ENCODE data around the gene NDUFA5.
A peak's percentile ranks its signal among the peaks of the same experiment; 100 is the strongest.

NDUFA5 gene

DNA sequence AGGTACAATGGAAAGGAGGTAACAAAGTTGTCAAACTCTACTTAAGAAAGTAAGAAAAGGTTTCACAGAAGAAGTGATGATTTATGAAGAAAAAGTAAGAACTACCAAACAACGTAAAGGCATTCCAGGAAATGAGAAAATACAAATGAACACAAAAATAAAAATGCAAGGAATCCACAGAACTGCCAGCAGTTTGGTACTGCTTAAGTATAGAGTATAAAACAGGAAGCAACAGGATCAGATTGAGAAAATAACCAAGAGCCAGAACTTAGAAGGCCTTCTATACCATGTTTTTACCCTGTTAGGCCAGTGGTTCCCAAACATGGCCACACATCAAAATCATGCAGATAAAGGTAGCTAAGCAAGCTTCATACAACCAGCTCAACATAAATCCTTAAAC, 9.2 kb downstream of the NDUFA5 start:
- TF ChIP-seq, protein P1, sequence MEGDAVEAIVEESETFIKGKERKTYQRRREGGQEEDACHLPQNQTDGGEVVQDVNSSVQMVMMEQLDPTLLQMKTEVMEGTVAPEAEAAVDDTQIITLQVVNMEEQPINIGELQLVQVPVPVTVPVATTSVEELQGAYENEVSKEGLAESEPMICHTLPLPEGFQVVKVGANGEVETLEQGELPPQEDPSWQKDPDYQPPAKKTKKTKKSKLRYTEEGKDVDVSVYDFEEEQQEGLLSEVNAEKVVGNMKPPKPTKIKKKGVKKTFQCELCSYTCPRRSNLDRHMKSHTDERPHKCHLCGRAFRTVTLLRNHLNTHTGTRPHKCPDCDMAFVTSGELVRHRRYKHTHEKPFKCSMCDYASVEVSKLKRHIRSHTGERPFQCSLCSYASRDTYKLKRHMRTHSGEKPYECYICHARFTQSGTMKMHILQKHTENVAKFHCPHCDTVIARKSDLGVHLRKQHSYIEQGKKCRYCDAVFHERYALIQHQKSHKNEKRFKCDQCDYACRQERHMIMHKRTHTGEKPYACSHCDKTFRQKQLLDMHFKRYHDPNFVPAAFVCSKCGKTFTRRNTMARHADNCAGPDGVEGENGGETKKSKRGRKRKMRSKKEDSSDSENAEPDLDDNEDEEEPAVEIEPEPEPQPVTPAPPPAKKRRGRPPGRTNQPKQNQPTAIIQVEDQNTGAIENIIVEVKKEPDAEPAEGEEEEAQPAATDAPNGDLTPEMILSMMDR (IDR thresholded peaks at IDR 0.05; ENCODE audit: low read depth, low read length, missing control alignments): no peak
- no peak overlapping the region for H3K4me3 ChIP-seq (replicated peaks; ENCODE audit: low read depth, low read length)
- no peak for DNase-seq (ENCODE audit: extremely low read depth, low read depth)

DNA sequence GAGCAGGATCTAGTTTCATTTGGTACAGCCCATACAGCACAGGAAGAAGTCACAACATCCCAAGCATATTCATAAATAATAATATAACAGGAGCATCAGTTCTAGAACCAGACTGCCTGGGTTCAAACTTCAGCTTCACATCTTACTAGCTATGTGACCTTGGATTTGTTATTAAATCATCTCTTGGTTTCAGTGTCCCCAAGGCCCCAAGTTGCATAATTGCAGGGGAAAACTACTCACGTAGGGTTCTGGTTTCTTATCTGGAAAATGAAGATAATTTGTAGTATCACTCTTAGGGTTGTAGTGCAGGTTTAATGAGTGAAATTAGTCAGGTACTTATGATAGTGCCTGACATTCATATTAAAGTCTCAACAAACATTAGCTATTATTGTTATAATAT, 17.7 kb downstream of the NDUFA5 start:
- DNase-seq (ENCODE audit: extremely low read depth, low read depth): no peak
- no peak overlapping the region for H3K4me3 ChIP-seq (replicated peaks; ENCODE audit: low read depth, low read length)
- TF ChIP-seq, protein P1 (IDR thresholded peaks at IDR 0.05; ENCODE audit: low read depth, low read length, missing control alignments): no peak

DNA sequence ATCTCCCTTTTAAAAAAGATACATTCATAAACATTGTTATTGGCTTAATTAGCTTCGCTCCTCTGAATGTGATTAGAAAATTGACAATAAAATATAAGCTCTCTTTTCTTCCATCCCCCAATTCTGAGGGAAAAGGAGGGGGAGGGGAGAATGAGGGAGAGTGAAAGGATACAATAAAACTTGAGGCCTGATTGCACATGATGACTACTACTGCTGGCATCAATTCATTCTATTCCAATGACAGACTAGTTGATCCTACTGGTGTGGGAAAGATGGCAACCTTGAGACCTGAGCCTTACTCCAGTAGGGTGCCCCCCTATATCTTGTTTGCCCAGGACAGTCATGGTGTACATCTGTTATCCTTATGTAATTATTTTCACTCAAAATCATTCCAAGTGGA, 18.7 kb downstream of the NDUFA5 start:
- no peak for DNase-seq (ENCODE audit: extremely low read depth, low read depth)

DNA sequence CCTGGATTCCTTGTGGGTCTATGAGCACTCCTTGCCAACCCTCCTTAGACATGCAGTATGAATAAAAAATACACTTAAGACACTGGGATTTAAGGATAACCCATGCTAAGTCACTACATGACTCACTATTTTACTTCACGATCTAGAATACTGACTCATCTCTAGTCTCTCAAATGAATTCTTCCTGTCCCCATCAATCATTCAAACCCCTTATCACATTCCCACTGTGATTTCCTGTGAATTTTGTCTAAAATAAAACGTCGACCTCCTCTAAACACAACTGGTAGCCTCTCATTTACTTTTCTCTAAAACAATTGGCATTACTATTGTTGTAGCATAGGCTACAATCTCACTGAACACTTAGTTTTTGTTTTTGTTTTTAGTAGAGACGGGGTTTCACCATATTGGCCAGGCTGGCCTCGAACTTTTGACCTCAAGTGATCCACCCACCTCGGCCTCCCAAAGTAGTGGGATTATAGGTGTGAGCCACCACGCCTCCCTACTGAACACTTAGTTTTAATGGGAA, 19.4 kb downstream of the NDUFA5 start:
- peak; percentile 33 for DNase-seq (ENCODE audit: extremely low read depth, low read depth)
- TF ChIP-seq, protein P1 (IDR thresholded peaks at IDR 0.05; ENCODE audit: low read depth, low read length, missing control alignments): no peak
- no peak overlapping the region for H3K4me3 ChIP-seq (replicated peaks; ENCODE audit: low read depth, low read length)

More for the DNA sequence above, 18.7 kb downstream of the NDUFA5 start:
- TF ChIP-seq, protein P1 (IDR thresholded peaks at IDR 0.05; ENCODE audit: low read depth, low read length, missing control alignments): no peak
- no peak overlapping the region for H3K4me3 ChIP-seq (replicated peaks; ENCODE audit: low read depth, low read length)

DNA sequence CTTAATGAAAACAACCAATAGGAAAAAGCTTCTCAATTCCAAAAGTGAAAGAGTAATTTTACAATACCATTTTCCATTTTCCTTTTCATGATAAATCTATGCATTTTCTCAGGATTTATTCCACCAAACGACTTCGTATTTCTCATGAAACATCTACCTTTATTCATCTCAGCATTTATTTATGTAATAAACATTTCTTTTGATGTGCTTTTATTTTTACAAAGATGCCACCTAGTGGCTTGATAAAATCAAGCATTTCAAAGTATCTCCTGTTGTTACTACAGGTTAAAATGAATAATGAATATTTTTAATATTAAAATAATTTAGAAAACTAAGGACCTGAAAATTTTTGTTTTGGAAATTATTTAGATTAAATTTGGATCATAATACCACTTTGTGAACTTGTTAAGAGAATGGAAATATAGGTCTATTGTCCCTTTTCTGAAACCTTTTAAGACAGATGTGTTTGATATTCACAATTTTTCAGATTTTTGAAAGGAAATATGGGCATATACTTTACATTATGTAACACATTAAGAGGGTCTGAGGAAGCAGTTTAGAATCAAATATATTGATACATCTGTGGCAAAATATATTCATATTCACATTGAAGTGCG, 20.5 kb downstream of the NDUFA5 start:
- H3K4me3 ChIP-seq (replicated peaks; ENCODE audit: low read depth, low read length): no peak overlapping the region
- TF ChIP-seq, protein P1 (IDR thresholded peaks at IDR 0.05; ENCODE audit: low read depth, low read length, missing control alignments): peak; percentile 25
- no peak for DNase-seq (ENCODE audit: extremely low read depth, low read depth)

DNA sequence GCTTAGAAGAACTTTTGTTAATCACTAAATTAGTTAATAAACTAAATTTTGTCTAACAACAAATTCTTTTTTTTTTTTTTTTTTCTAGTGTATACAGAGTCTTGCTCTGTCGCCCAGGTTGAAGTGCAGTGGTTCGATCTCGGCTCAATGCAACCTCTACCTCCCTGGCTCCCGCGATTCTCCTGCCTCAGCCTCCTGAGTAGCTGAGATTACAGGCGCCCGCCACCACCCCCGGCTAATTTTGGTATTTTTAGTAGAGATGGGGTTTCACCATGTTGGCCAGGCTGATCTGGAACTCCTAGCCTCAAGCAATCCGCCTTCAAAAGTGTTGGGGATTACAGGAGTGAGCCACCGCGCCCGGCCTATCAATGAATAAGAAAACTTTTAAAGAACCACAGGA, 22.1 kb downstream of the NDUFA5 start:
- TF ChIP-seq, protein P1 (IDR thresholded peaks at IDR 0.05; ENCODE audit: low read depth, low read length, missing control alignments): no peak
- DNase-seq (ENCODE audit: extremely low read depth, low read depth): no peak
- peak overlapping the region; percentile 49; the same call in 1 of the 2 replicates for H3K4me3 ChIP-seq (replicated peaks; ENCODE audit: low read depth, low read length)

Data from HFF-Myc (cell line).